Measurements from ENCODE around the gene TEX12. TPM values are rescaled to one million over a fixed set of nuclear protein-coding genes. Genes with fewer than 3 reads are reported as not detected.
"Not testable (repeated sequence)": the region's sequence is repeated elsewhere in the genome, so short reads cannot be mapped to it uniquely, and the experiment has no call there.

Gene TEX12
- total RNA-seq, 1 donor from 2014 or later: 1.0 TPM

DNA sequence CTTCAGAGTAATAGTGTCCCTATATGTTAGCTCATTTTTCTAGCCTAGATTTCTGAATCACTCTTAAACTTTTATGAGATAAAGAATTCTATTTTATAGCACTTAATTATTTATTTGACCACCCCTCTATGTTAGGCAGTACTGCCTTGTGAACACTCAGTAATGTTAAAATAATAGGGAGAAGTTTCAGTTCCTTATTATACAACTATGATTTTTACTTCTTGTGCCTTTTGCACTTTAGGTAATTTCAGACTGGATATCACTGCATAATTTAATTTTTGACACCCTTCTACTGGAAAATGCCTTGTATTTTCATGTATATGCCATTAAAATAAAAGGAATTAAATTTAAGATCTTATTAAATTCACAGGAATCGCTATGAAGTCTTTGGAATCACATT lies 11.3 kb downstream of the TEX12 start:
- Histone ChIP-seq H3K27ac (ENCODE audit: low read depth, low read length) (no peak overlapping the region), H3K36me3 (ENCODE audit: control insufficient read depth in 3 of 3, insufficient read depth in 3 of 3, low read length in 3 of 3) (peaks cover 0 to 3% (median 2%) of the 10 kb centered on the region in 3 donors), H3K9ac (ENCODE audit: low read depth in 1 of 3, low read length in 3 of 3) (no peak overlapping the region), H3K9me3 (ENCODE audit: control insufficient read depth in 3 of 3, low read length in 3 of 3) (no peaks in the 10 kb centered on the region), H3K4me3 (ENCODE audit: low read length in 3 of 3) (no peak overlapping the region), H3K27me3 (ENCODE audit: control insufficient read depth in 3 of 3, insufficient read depth in 3 of 3, low read length in 3 of 3) (no peaks in the 10 kb centered on the region), H3K4me1 (ENCODE audit: control insufficient read depth in 3 of 3, insufficient read depth in 3 of 3, low read length in 3 of 3) (peaks cover 3 to 7% (median 6%) of the 10 kb centered on the region in 3 donors)

DNA sequence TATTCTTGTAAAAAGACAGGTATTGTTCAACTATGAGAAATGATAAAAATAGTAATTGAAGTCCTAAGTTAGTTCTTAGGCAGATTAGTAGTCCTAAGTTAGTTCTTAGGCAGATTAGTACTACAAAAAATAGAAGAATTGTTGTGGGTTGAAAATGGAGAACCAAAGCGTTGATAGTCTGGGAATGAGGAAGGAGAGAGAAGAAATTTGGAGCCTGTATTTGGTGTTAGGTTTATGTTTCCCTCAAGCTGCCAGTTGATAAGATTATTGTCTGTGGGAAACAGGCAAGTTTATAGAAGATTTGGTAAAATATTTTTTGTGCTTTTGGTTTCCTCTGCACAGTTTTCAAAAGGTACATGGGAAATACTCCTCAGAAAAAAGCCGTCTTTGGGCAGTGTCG lies 11.8 kb downstream of the TEX12 start:
- Histone ChIP-seq H3K9ac (ENCODE audit: low read depth in 1 of 3, low read length in 3 of 3) (no peak overlapping the region), H3K9me3 (ENCODE audit: control insufficient read depth in 3 of 3, low read length in 3 of 3) (no peaks in the 10 kb centered on the region), H3K4me3 (ENCODE audit: low read length in 3 of 3) (no peak overlapping the region), H3K27ac (ENCODE audit: low read depth, low read length) (no peak overlapping the region), H3K27me3 (ENCODE audit: control insufficient read depth in 3 of 3, insufficient read depth in 3 of 3, low read length in 3 of 3) (no peaks in the 10 kb centered on the region), H3K36me3 (ENCODE audit: control insufficient read depth in 3 of 3, insufficient read depth in 3 of 3, low read length in 3 of 3) (peaks cover 0 to 3% (median 2%) of the 10 kb centered on the region in 3 donors), H3K4me1 (ENCODE audit: control insufficient read depth in 3 of 3, insufficient read depth in 3 of 3, low read length in 3 of 3) (peaks cover 3 to 7% (median 6%) of the 10 kb centered on the region in 3 donors)

GRCh38 chr11:112179601-112180000 lies 12.4 kb downstream of the TEX12 start:
- H3K27me3 ChIP-seq (ENCODE audit: control insufficient read depth in 3 of 3, insufficient read depth in 3 of 3, low read length in 3 of 3): no peaks in the 10 kb centered on the region
- peak overlapping the region in 1 of 3 donors; percentile 5 for H3K9ac ChIP-seq (ENCODE audit: low read depth in 1 of 3, low read length in 3 of 3)
- H3K9me3 ChIP-seq (ENCODE audit: control insufficient read depth in 3 of 3, low read length in 3 of 3): no peaks in the 10 kb centered on the region
- peaks cover 3 to 7% (median 6%) of the 10 kb centered on the region in 3 donors for H3K4me1 ChIP-seq (ENCODE audit: control insufficient read depth in 3 of 3, insufficient read depth in 3 of 3, low read length in 3 of 3)
- H3K4me3 ChIP-seq (ENCODE audit: low read length in 3 of 3): no peak overlapping the region
- no peak overlapping the region for H3K27ac ChIP-seq (ENCODE audit: low read depth, low read length)
- H3K36me3 ChIP-seq (ENCODE audit: control insufficient read depth in 3 of 3, insufficient read depth in 3 of 3, low read length in 3 of 3): peaks cover 0 to 3% (median 2%) of the 10 kb centered on the region in 3 donors

GRCh38 chr11:112182867-112183266 lies 15.7 kb downstream of the TEX12 start:
- Histone ChIP-seq H3K9me3 (ENCODE audit: control insufficient read depth in 3 of 3, low read length in 3 of 3) (no peaks in the 10 kb centered on the region), H3K36me3 (ENCODE audit: control insufficient read depth in 3 of 3, insufficient read depth in 3 of 3, low read length in 3 of 3) (peaks cover 0 to 3% (median 2%) of the 10 kb centered on the region in 3 donors), H3K27me3 (ENCODE audit: control insufficient read depth in 3 of 3, insufficient read depth in 3 of 3, low read length in 3 of 3) (no peaks in the 10 kb centered on the region), H3K4me1 (ENCODE audit: control insufficient read depth in 3 of 3, insufficient read depth in 3 of 3, low read length in 3 of 3) (peaks cover 8 to 10% (median 8%) of the 10 kb centered on the region in 3 donors), H3K4me3 (ENCODE audit: low read length in 3 of 3) (no peak overlapping the region), H3K27ac (ENCODE audit: low read depth, low read length) (no peak overlapping the region), H3K9ac (ENCODE audit: low read depth in 1 of 3, low read length in 3 of 3) (no peak overlapping the region)

- Histone ChIP-seq H3K9me3 (ENCODE audit: control insufficient read depth in 3 of 3, low read length in 3 of 3) (no peaks in the 10 kb centered on the region), H3K4me1 (ENCODE audit: control insufficient read depth in 3 of 3, insufficient read depth in 3 of 3, low read length in 3 of 3) (peaks cover 8 to 14% (median 10%) of the 10 kb centered on the region in 3 donors)
Measured at GRCh38 chr11:112185883-112186282, 18.7 kb downstream of the TEX12 start.

GRCh38 chr11:112186304-112186703 lies 19.1 kb downstream of the TEX12 start:
- Histone ChIP-seq H3K27me3 (ENCODE audit: control insufficient read depth in 3 of 3, insufficient read depth in 3 of 3, low read length in 3 of 3) (no peaks in the 10 kb centered on the region), H3K27ac (ENCODE audit: low read depth, low read length) (peak overlapping the region; percentile 77), H3K4me1 (ENCODE audit: control insufficient read depth in 3 of 3, insufficient read depth in 3 of 3, low read length in 3 of 3) (peaks cover 8 to 14% (median 10%) of the 10 kb centered on the region in 3 donors), H3K4me3 (ENCODE audit: low read length in 3 of 3) (no peak overlapping the region), H3K9ac (ENCODE audit: low read depth in 1 of 3, low read length in 3 of 3) (peak overlapping the region in 2 of 3 donors; percentile 3 to 43), H3K36me3 (ENCODE audit: control insufficient read depth in 3 of 3, insufficient read depth in 3 of 3, low read length in 3 of 3) (no peaks in the 10 kb centered on the region), H3K9me3 (ENCODE audit: control insufficient read depth in 3 of 3, low read length in 3 of 3) (no peaks in the 10 kb centered on the region)

More at GRCh38 chr11:112185883-112186282, 18.7 kb downstream of the TEX12 start:
- Histone ChIP-seq H3K27ac (ENCODE audit: low read depth, low read length) (peak overlapping the region; percentile 77), H3K36me3 (ENCODE audit: control insufficient read depth in 3 of 3, insufficient read depth in 3 of 3, low read length in 3 of 3) (no peaks in the 10 kb centered on the region), H3K9ac (ENCODE audit: low read depth in 1 of 3, low read length in 3 of 3) (peak overlapping the region in 2 of 3 donors; percentile 3 to 43), H3K27me3 (ENCODE audit: control insufficient read depth in 3 of 3, insufficient read depth in 3 of 3, low read length in 3 of 3) (no peaks in the 10 kb centered on the region), H3K4me3 (ENCODE audit: low read length in 3 of 3) (no peak overlapping the region)

- H3K36me3 ChIP-seq (ENCODE audit: control insufficient read depth in 3 of 3, insufficient read depth in 3 of 3, low read length in 3 of 3); H3K4me3 ChIP-seq (ENCODE audit: low read length in 3 of 3); H3K27ac ChIP-seq (ENCODE audit: low read depth, low read length); H3K9me3 ChIP-seq (ENCODE audit: control insufficient read depth in 3 of 3, low read length in 3 of 3); H3K27me3 ChIP-seq (ENCODE audit: control insufficient read depth in 3 of 3, insufficient read depth in 3 of 3, low read length in 3 of 3); H3K4me1 ChIP-seq (ENCODE audit: control insufficient read depth in 3 of 3, insufficient read depth in 3 of 3, low read length in 3 of 3); H3K9ac ChIP-seq (ENCODE audit: low read depth in 1 of 3, low read length in 3 of 3): not testable (repeated sequence)
Measured at GRCh38 chr11:112195113-112195512, 27.9 kb downstream of the TEX12 start.

DNA sequence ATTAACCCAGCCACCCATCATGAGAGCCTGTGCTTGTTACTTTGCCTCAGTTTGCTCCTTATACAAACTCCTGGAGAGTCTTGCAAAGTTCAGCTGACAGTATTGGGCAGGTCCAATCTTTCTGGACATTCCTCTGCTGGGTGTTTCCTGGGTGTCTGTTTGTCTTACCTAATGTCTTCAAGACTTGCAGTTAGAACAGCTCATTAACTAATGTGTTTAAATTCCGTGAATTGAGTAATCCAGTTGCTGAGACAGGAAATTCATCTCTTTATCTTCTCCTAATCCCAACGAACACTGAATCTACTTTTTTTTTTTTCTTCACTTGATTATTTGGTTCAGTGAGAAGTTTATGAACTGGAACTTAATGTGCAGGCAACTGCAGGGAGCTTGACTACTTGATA lies 28.8 kb downstream of the TEX12 start:
- Histone ChIP-seq H3K36me3 (ENCODE audit: control insufficient read depth in 3 of 3, insufficient read depth in 3 of 3, low read length in 3 of 3) (peaks cover 0 to 3% (median 0%) of the 10 kb centered on the region in 3 donors), H3K4me3 (ENCODE audit: low read length in 3 of 3) (no peak overlapping the region), H3K9me3 (ENCODE audit: control insufficient read depth in 3 of 3, low read length in 3 of 3) (no peaks in the 10 kb centered on the region), H3K9ac (ENCODE audit: low read depth in 1 of 3, low read length in 3 of 3) (no peak overlapping the region), H3K4me1 (ENCODE audit: control insufficient read depth in 3 of 3, insufficient read depth in 3 of 3, low read length in 3 of 3) (peaks cover 0 to 3% (median 0%) of the 10 kb centered on the region in 3 donors), H3K27me3 (ENCODE audit: control insufficient read depth in 3 of 3, insufficient read depth in 3 of 3, low read length in 3 of 3) (no peaks in the 10 kb centered on the region), H3K27ac (ENCODE audit: low read depth, low read length) (no peak overlapping the region)

DNA sequence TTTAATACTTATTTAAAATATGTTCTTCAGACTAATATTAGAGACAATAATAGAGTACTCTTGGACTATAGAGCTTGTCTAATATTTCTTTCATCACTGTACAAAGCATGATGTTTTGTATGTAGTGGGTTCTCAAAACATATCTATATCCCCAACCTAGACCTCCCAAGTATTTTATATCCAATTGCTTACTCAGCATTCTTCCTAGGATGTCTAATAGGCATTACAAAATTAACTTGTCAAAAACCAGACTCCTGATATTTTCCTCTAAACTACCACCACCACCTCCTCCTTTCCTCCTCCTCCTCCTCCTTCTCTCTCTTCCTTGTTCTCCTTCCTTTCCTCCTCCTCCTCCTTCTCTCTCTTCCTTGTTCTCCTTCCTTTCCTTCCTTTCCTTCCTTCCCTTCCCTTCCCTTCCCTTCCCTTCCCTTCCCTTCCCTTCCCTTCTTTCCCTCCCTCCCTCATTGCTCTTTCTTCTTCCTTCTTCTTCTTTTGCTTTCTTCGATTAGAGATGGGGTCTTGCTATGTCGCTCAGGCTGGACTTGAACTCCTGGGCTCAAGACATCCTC lies 29.4 kb downstream of the TEX12 start:
- Histone ChIP-seq H3K27ac (ENCODE audit: low read depth, low read length) (no peak overlapping the region), H3K9ac (ENCODE audit: low read depth in 1 of 3, low read length in 3 of 3) (no peak overlapping the region), H3K36me3 (ENCODE audit: control insufficient read depth in 3 of 3, insufficient read depth in 3 of 3, low read length in 3 of 3) (peaks cover 0 to 3% (median 0%) of the 10 kb centered on the region in 3 donors), H3K4me1 (ENCODE audit: control insufficient read depth in 3 of 3, insufficient read depth in 3 of 3, low read length in 3 of 3) (peaks cover 0 to 3% (median 0%) of the 10 kb centered on the region in 3 donors), H3K4me3 (ENCODE audit: low read length in 3 of 3) (no peak overlapping the region), H3K9me3 (ENCODE audit: control insufficient read depth in 3 of 3, low read length in 3 of 3) (no peaks in the 10 kb centered on the region), H3K27me3 (ENCODE audit: control insufficient read depth in 3 of 3, insufficient read depth in 3 of 3, low read length in 3 of 3) (no peaks in the 10 kb centered on the region)

GRCh38 chr11:112199101-112199500 lies 31.9 kb downstream of the TEX12 start:
- not testable (repeated sequence) for H3K27me3 ChIP-seq (ENCODE audit: control insufficient read depth in 3 of 3, insufficient read depth in 3 of 3, low read length in 3 of 3); H3K9ac ChIP-seq (ENCODE audit: low read depth in 1 of 3, low read length in 3 of 3); H3K4me1 ChIP-seq (ENCODE audit: control insufficient read depth in 3 of 3, insufficient read depth in 3 of 3, low read length in 3 of 3); H3K9me3 ChIP-seq (ENCODE audit: control insufficient read depth in 3 of 3, low read length in 3 of 3); H3K36me3 ChIP-seq (ENCODE audit: control insufficient read depth in 3 of 3, insufficient read depth in 3 of 3, low read length in 3 of 3); H3K4me3 ChIP-seq (ENCODE audit: low read length in 3 of 3); H3K27ac ChIP-seq (ENCODE audit: low read depth, low read length)
